ENCODE data around the gene FOXK1.

Gene FOXK1

GRCh38 chr7:4766666-4767519 lies 84.8 kb downstream of the FOXK1 start:
- DNase-seq = no peak

GRCh38 chr7:4768597-4769569 lies 86.8 kb downstream of the FOXK1 start:
- no peak for DNase-seq

- no peak for DNase-seq
These were observed 87.7 kb downstream of the FOXK1 start for GRCh38 chr7:4769761-4770160.

GRCh38 chr7:4770886-4771285 lies 88.8 kb downstream of the FOXK1 start:
- DNase-seq = no peak

- no peak for DNase-seq
These were observed 89.6 kb downstream of the FOXK1 start for GRCh38 chr7:4771737-4772136.

- no peak for DNase-seq
These were observed 90.2 kb downstream of the FOXK1 start for GRCh38 chr7:4772306-4772705.

GRCh38 chr7:4774007-4774406 lies 91.9 kb downstream of the FOXK1 start:
- no peak for DNase-seq

- no peak for DNase-seq
These were observed 92.7 kb downstream of the FOXK1 start for GRCh38 chr7:4774658-4775249.

- DNase-seq = peak; percentile 88
These were observed 93.3 kb downstream of the FOXK1 start, which contains the start of gene AP5Z1 for GRCh38 chr7:4775250-4775847. Gene AP5Z1, plus strand, starts transcription at chr7:4775623. Its CDS starts 93 bp downstream, at chr7:4775716.

- no peak for DNase-seq
These were observed 93.9 kb downstream of the FOXK1 start for GRCh38 chr7:4775848-4776623.

- DNase-seq = no peak
These were observed 97.0 kb downstream of the FOXK1 start for GRCh38 chr7:4779118-4779517.

GRCh38 chr7:4781366-4782069 lies 99.4 kb downstream of the FOXK1 start:
- no peak for DNase-seq

- DNase-seq = no peak
These were observed 100.5 kb downstream of the FOXK1 start for GRCh38 chr7:4782333-4783291.

GRCh38 chr7:4783292-4783652 lies 101.2 kb downstream of the FOXK1 start:
- DNase-seq = no peak

- DNase-seq = no peak
These were observed 101.8 kb downstream of the FOXK1 start for GRCh38 chr7:4783762-4784351.

- DNase-seq = no peak
These were observed 102.7 kb downstream of the FOXK1 start for GRCh38 chr7:4784799-4785198.

- no peak for DNase-seq
These were observed 103.3 kb downstream of the FOXK1 start for GRCh38 chr7:4785371-4785770.

GRCh38 chr7:4786015-4786414 lies 103.9 kb downstream of the FOXK1 start:
- DNase-seq = no peak

- DNase-seq = no peak
These were observed 105.4 kb downstream of the FOXK1 start for GRCh38 chr7:4787541-4787940.

Measured in DMS153 (cell line).